K562 (cell line): ENCODE measurements around the gene PI4KA. TPM values are rescaled to one million over a fixed set of nuclear protein-coding genes. Genes with fewer than 3 reads are reported as not detected.
"Not testable (repeated sequence)": the region's sequence is repeated elsewhere in the genome, so short reads cannot be mapped to it uniquely, and the experiment has no call there.

Experiments used
- ATAC-seq: fragments of 200-7000 bp; cut with Tn5 transposase; 3 replicates; pipeline ENCODE4 v1.9.1; 2020; ENCODE audit warnings: moderate library complexity
- BruUV-seq: library from RNA; stranded (reverse); fragments of 400-500 nt; replicated peaks from 2 replicates; lab custom pipeline; 2021; lab: Mats Ljungman, UMichigan
- CTCF ChIA-PET: fragments of 300-600 bp; formaldehyde crosslinking; extraction: SDS; loops from one replicate; lab custom pipeline; 2021; ENCODE audit warnings: low intra/inter-chr PET ratio; lab: Yijun Ruan, JAX
- POLR2A ChIA-PET: fragments of 300-600, 350-650 bp; sonication (Branson Sonifier 250); formaldehyde crosslinking; extraction: SDS; loops from one replicate; lab custom pipeline; 2021; ENCODE audit warnings: antibody characterized with exemption, inconsistent platforms; lab: Yijun Ruan, JAX
- DNase-seq, 4 experiments: peaks; one replicate each; pipeline versions ENCODE4 v3.0.0 to v3.0.0-alpha.2; 2011 to 2018; ENCODE audit warnings: low spot score in 3 of 4, mixed read lengths in 3 of 4; ENCODE audit errors: extremely low read depth in 1 of 4
- FAIRE-seq: peaks from 2 replicates; lab custom pipeline; 2011; peaks lifted over from hg19 to GRCh38; lab: Jason Lieb, UNC
- H2AFZ ChIP-seq: 2 replicates; pipeline ENCODE4 v1.6.0; 2011; ENCODE audit warnings: low read depth, low read length, control low read depth, inconsistent platforms
- H3K27ac ChIP-seq: fragments of 200-600 bp; 3 replicates; pipeline ENCODE4 v1.8.0; 2011; ENCODE audit warnings: low read depth, mild to moderate bottlenecking, control low read depth, inconsistent platforms, low read length, moderate library complexity, mixed read lengths; ENCODE audit errors: extremely low read depth
- H3K27me3 ChIP-seq, 2 experiments: fragments of 300-600 bp in 1 of 2; 2 replicates in 1 of 2; 3 replicates in 1 of 2; pipeline versions ENCODE4 v1.6.0 to v1.8.0; 2011; ENCODE audit warnings: inconsistent platforms in 2 of 2, low read length in 2 of 2, mild to moderate bottlenecking in 1 of 2, mixed read lengths in 1 of 2, moderate library complexity in 1 of 2; ENCODE audit not compliant: control insufficient read depth in 2 of 2, insufficient read depth in 2 of 2
- H3K36me3 ChIP-seq: fragments of 300-600 bp; 3 replicates; pipeline ENCODE4 v1.8.0; 2011; ENCODE audit warnings: mild to moderate bottlenecking, low read length, inconsistent platforms; ENCODE audit not compliant: control insufficient read depth, insufficient read depth
- H3K4me1 ChIP-seq, 2 experiments: fragments of 200-600 bp in 1 of 2; replicated peaks in 1 of 2; 2 replicates in 1 of 2; 3 replicates in 1 of 2; pipeline versions ENCODE4 v1.5.1 to v1.8.0; 2011; ENCODE audit warnings: inconsistent platforms in 2 of 2, low read length in 2 of 2, mild to moderate bottlenecking in 1 of 2, mixed read lengths in 1 of 2, moderate library complexity in 1 of 2; ENCODE audit not compliant: control insufficient read depth in 2 of 2, insufficient read depth in 2 of 2
- H3K4me2 ChIP-seq: 2 replicates; pipeline ENCODE4 v1.6.1; 2011; ENCODE audit warnings: low read length, control low read depth, inconsistent platforms, mixed read lengths; ENCODE audit not compliant: insufficient read depth
- H3K4me3 ChIP-seq: fragments of 200-600 bp; sonication (generic), shearing (Covaris generic); 2 replicates; pipeline ENCODE4 v1.5.1; 2016; ENCODE audit warnings: control low read depth, inconsistent platforms
- H3K79me2 ChIP-seq: fragments of 200-600 bp; 3 replicates; pipeline ENCODE4 v1.8.0; 2011; ENCODE audit warnings: low read length, inconsistent platforms; ENCODE audit not compliant: control insufficient read depth, insufficient read depth
- H3K9ac ChIP-seq, 2 experiments: 2 replicates each; pipeline versions ENCODE4 v1.6.0 to v1.6.1; 2011; ENCODE audit warnings: low read depth in 2 of 2, low read length in 2 of 2, control low read depth in 1 of 2, inconsistent platforms in 1 of 2, mild to moderate bottlenecking in 1 of 2, mixed read lengths in 1 of 2; ENCODE audit not compliant: insufficient read depth in 1 of 2
- H3K9me1 ChIP-seq: one replicate; pipeline ENCODE4 v1.6.0; 2011; ENCODE audit warnings: inconsistent platforms, mild to moderate bottlenecking, low read length, moderate library complexity; ENCODE audit not compliant: control insufficient read depth, insufficient read depth
- H3K9me3 ChIP-seq: replicated peaks from 2 replicates; pipeline ENCODE4 v1.5.1; 2011; ENCODE audit warnings: low read depth, low read length, inconsistent platforms; ENCODE audit not compliant: control insufficient read depth, insufficient read depth
- H4K20me1 ChIP-seq: replicated peaks from 2 replicates; pipeline ENCODE4 v1.6.1; 2011; ENCODE audit warnings: low read length, inconsistent platforms, mixed read lengths; ENCODE audit not compliant: control insufficient read depth, insufficient read depth
- AFF4 ChIP-seq: sonication (generic); formaldehyde crosslinking; IDR thresholded peaks from 2 replicates; pipeline ENCODE4 v1.8.0; 2023; ENCODE audit warnings: mild to moderate bottlenecking, missing genetic modification reagents
- CTBP1 ChIP-seq: fragments of 450-650 bp; IDR thresholded peaks from 2 replicates; pipeline ENCODE4 v1.6.1; 2016; ENCODE audit warnings: borderline replicate concordance
- E2F1 ChIP-seq: sonication (generic); formaldehyde crosslinking; IDR thresholded peaks from 2 replicates; pipeline ENCODE4 v1.8.1; 2023; ENCODE audit warnings: mild to moderate bottlenecking, missing genetic modification reagents, moderate library complexity
- EGR1 ChIP-seq: fragments of 450-650 bp; conservative IDR thresholded peaks from 2 replicates; pipeline ENCODE4 v1.6.1; 2017; ENCODE audit warnings: mild to moderate bottlenecking
- FOXP1 ChIP-seq: sonication (generic); formaldehyde crosslinking; IDR thresholded peaks from 2 replicates; pipeline ENCODE4 v1.8.0; 2022; ENCODE audit warnings: mild to moderate bottlenecking, missing genetic modification reagents
- MAX ChIP-seq: sonication (generic); formaldehyde crosslinking; IDR thresholded peaks from 2 replicates; pipeline ENCODE4 v1.9.0; 2022; ENCODE audit warnings: mild to moderate bottlenecking, missing genetic modification reagents
- RBM22 ChIP-seq: fragments of 200-400 bp; formaldehyde crosslinking; IDR thresholded peaks from 2 replicates; pipeline ENCODE4 v1.6.1; 2018; ENCODE audit warnings: low read length, low read depth; ENCODE audit not compliant: poor library complexity, severe bottlenecking
- THAP12 ChIP-seq: fragments of 250-450 bp; sonication (Bioruptor Pico); IDR thresholded peaks from 2 replicates; pipeline ENCODE4 v1.9.0; 2021; ENCODE audit warnings: mild to moderate bottlenecking, inconsistent platforms
- USF1 ChIP-seq: sonication (generic); formaldehyde crosslinking; IDR thresholded peaks from 2 replicates; pipeline ENCODE4 v1.9.0; 2022; ENCODE audit warnings: mild to moderate bottlenecking, missing genetic modification reagents
- ZNF282 ChIP-seq: sonication (generic); formaldehyde crosslinking; IDR thresholded peaks from 2 replicates; pipeline ENCODE4 v1.8.1; 2023; ENCODE audit warnings: missing genetic modification reagents
- ZNF431 ChIP-seq: sonication (generic); formaldehyde crosslinking; IDR thresholded peaks from 2 replicates; pipeline ENCODE4 v1.8.0; 2022; ENCODE audit warnings: mild to moderate bottlenecking, missing genetic modification reagents
- WGBS: fragments of 100-300 bp; shearing (Covaris generic); methylation state at CpG from one replicate; pipeline ENCODE4 v1.1.6; 2016; ENCODE audit warnings: low coverage, mixed read lengths; ENCODE audit not compliant: insufficient coverage; ENCODE audit errors: missing lambda C conversion rate; 5-methylcytosine and 5-hydroxymethylcytosine counted together
- in situ Hi-C: fragments of 300-500 bp; cut with MboI; formaldehyde crosslinking; loops from 4 replicates; pipeline ENCODE4 v1.15.0; 2018; ENCODE audit warnings: inconsistent platforms, mixed read lengths
- intact Hi-C: fragments of 100-400 bp; cut with micrococcal nuclease; formaldehyde crosslinking; loops from 2 replicates; pipeline ENCODE4 v1.14.2; 2022
- polyA plus RNA-seq, 8 experiments: library from polyadenylated mRNA; depleted of rRNA in 4 of 8; stranded (reverse) in 5 of 8; unstranded in 3 of 8; fragments of >200 nt; fragmentation: Nextera tagmentation in 2 of 8; fragmentation: Illumina TruSeq in 1 of 8; extraction: Ambion mirVana in 2 of 8; extraction: Trizol in 1 of 8; gene quantifications; 2 replicates each; pipeline versions ENCODE4 v1.2.1 to v1.2.3, GENCODE V29; 2011 to 2014; ENCODE audit warnings: inconsistent platforms in 1 of 8, missing spikeins in 1 of 8
- total RNA-seq, 7 experiments: library from RNA; depleted of rRNA in 6 of 7; stranded (reverse); fragments of >200 nt in 6 of 7; fragmentation: Illumina TruSeq in 2 of 7; extraction: Trizol in 2 of 7; gene quantifications; 2 replicates each; pipeline versions ENCODE4 v1.2.1 to v1.2.3, GENCODE V29; 2011 to 2021; ENCODE audit warnings: low replicate concordance in 1 of 7

Gene PI4KA
- total and polyA plus RNA-seq, 9 of the 15 experiments (the other 6 are each of a cell fraction or from before 2014, with no cell fraction given), result 7.3 to 187 (median 84.7) TPM

GRCh38 chr22:20703816-20704609, 154.6 kb downstream of the PI4KA start:
- ChIA-PET POLR2A (interaction anchor here (0.6 to 1.5 kb wide), 10 partner anchors 15 to 163 kb away, joined by 3 to 5 read pairs (median 4); no protein-coding TSS in a partner anchor), CTCF (interaction anchor here (0.7 kb wide), 1 partner anchor 141 kb away, joined by 3 read pairs; no protein-coding TSS in a partner anchor)
- H2AFZ ChIP-seq, in situ Hi-C loops, H3K79me2 ChIP-seq, H3K9me3 ChIP-seq, FAIRE-seq, H4K20me1 ChIP-seq, H3K36me3 ChIP-seq, H3K27ac ChIP-seq, BruUV-seq, H3K9me1 ChIP-seq: not testable (repeated sequence)
- Histone ChIP-seq H3K9ac (peak overlapping the region in 1 of 2 experiments; percentile 73; a peak in 1 of 4 replicates), H3K4me3 (peak overlapping the region; percentile 44), H3K27me3 (peaks cover 11 to 17% of the 10 kb centered on the region in 2 experiments; a peak in 3 of 5 replicates), H3K4me1 (peaks cover 4 to 30% of the 10 kb centered on the region in 2 experiments; a peak in 4 of 5 replicates), H3K4me2 (peak overlapping the region; percentile 72)
- DNase-seq, result peak; percentile 27 to 76 (median 55)
- intact Hi-C loops, result loop anchor here (2.0 to 5.0 kb wide), 4 partner anchors 38 to 142 kb away; no protein-coding TSS in a partner anchor
- WGBS, result 14% methylated on average over 45 of the region's 79 CpGs
- ATAC-seq, result peak; percentile 0
- 0 out of 2 replicates have a peak, but pooled peaks have one; percentile 6 for TF ChIP-seq EGR1
- TF ChIP-seq THAP12 (CRISPR knock-in tag), result peak; percentile 75; the same call in 1 of the 2 replicates
- peak; percentile 18; the same call in 1 of the 2 replicates for TF ChIP-seq CTBP1
- TF ChIP-seq RBM22, result peak; percentile 48
- TF ChIP-seq ZNF431, result 0 out of 2 replicates have a peak, but pooled peaks have one; percentile 40
- TF ChIP-seq ZNF282 (CRISPR knock-in tag), result peak; percentile 80
- peak; percentile 81 for TF ChIP-seq MAX (CRISPR knock-in tag)
- 0 out of 2 replicates have a peak, but pooled peaks have one; percentile 45 for TF ChIP-seq FOXP1 (CRISPR knock-in tag)
- TF ChIP-seq USF1 (CRISPR knock-in tag), result peak; percentile 34; the same call in 1 of the 2 replicates
- TF ChIP-seq E2F1, result peak; percentile 58; the same call in 1 of the 2 replicates
- peak; percentile 43; the same call in 1 of the 2 replicates for TF ChIP-seq AFF4 (CRISPR knock-in tag)
